Mammary epithelial cell (primary cell): ENCODE data around the gene COMMD8.

ENCODE experiments used
- CTCF ChIP-seq, 2 donors: IDR thresholded peaks in 1 of 2; conservative IDR thresholded peaks in 1 of 2; 2 replicates each; pipeline ENCODE4 v1.5.1; 2011 to 2012; ENCODE audit warnings: inconsistent platforms in 2 of 2, low read length in 2 of 2, mild to moderate bottlenecking in 2 of 2, control low read depth in 1 of 2, low read depth in 1 of 2; ENCODE audit not compliant: insufficient read depth in 1 of 2; ENCODE audit errors: extremely low read depth in 1 of 2
- EZH2 ChIP-seq: IDR thresholded peaks from 2 replicates; pipeline ENCODE4 v1.6.1; 2012; ENCODE audit warnings: low read length, inconsistent platforms, borderline replicate concordance

GRCh38 chr4:47410271-47410670 lies 53.2 kb downstream of the COMMD8 start:
- no peak for TF ChIP-seq CTCF (conservative IDR thresholded peaks at IDR 0.05 in 1 of 2, IDR thresholded peaks at IDR 0.05 in 1 of 2; ENCODE audit: extremely low read depth in 1 of 2, insufficient read depth in 1 of 2, low read depth in 1 of 2, low read length in 2 of 2)
- TF ChIP-seq EZH2: no peak
